Keratinocyte (primary cell): ENCODE data around the gene CCDC86. TPM values are rescaled to one million over a fixed set of nuclear protein-coding genes. Genes with fewer than 3 reads are reported as not detected.

ENCODE experiments used
- DNase-seq: peaks from one replicate; pipeline ENCODE4 v3.0.0-alpha.2; 2011; ENCODE audit warnings: low read depth, missing footprints, low spot score
- FAIRE-seq: peaks from 2 replicates; lab custom pipeline; 2011; peaks lifted over from hg19 to GRCh38; lab: Jason Lieb, UNC
- H2AFZ ChIP-seq: 2 replicates; pipeline ENCODE4 v1.6.0; 2012; ENCODE audit warnings: low read length, control low read depth, inconsistent platforms; ENCODE audit not compliant: control insufficient read depth
- H3K27ac ChIP-seq: 2 replicates; pipeline ENCODE4 v1.5.1; 2011; ENCODE audit warnings: low read length; ENCODE audit not compliant: control insufficient read depth, insufficient read depth
- H3K27me3 ChIP-seq: 3 replicates; pipeline ENCODE4 v1.6.0; 2011; ENCODE audit warnings: low read length; ENCODE audit not compliant: control insufficient read depth, insufficient read depth; ENCODE audit errors: extremely low read depth
- H3K36me3 ChIP-seq, 2 experiments: 2 replicates in 1 of 2; 3 replicates in 1 of 2; pipeline ENCODE4 v1.5.1; 2011; ENCODE audit warnings: low read length in 2 of 2, mild to moderate bottlenecking in 1 of 2; ENCODE audit not compliant: control insufficient read depth in 2 of 2, insufficient read depth in 2 of 2; ENCODE audit errors: extremely low read depth in 1 of 2
- H3K4me1 ChIP-seq: 3 replicates; pipeline ENCODE4 v1.5.1; 2011; ENCODE audit warnings: low read length; ENCODE audit not compliant: control insufficient read depth, insufficient read depth; ENCODE audit errors: extremely low read depth
- H3K4me2 ChIP-seq: 3 replicates; pipeline ENCODE4 v1.6.0; 2011; ENCODE audit warnings: low read depth, low read length; ENCODE audit not compliant: control insufficient read depth, insufficient read depth; ENCODE audit errors: extremely low read depth
- H3K4me3 ChIP-seq, 3 experiments: fragments of 200-600 bp in 1 of 3; sonication (generic) in 1 of 3; 2 replicates in 2 of 3; 3 replicates in 1 of 3; pipeline ENCODE4 v1.5.1; 2011 to 2016; ENCODE audit warnings: low read length in 3 of 3, mild to moderate bottlenecking in 3 of 3, control low read depth in 2 of 3, inconsistent platforms in 1 of 3, low read depth in 1 of 3, mixed read lengths in 1 of 3, mixed run types in 1 of 3, moderate library complexity in 1 of 3; ENCODE audit not compliant: control insufficient read depth in 2 of 3, insufficient read depth in 2 of 3; ENCODE audit errors: extremely low read depth in 1 of 3
- H3K79me2 ChIP-seq: 2 replicates; pipeline ENCODE4 v1.6.0; 2012; ENCODE audit warnings: low read length; ENCODE audit not compliant: control insufficient read depth, insufficient read depth
- H3K9ac ChIP-seq: 3 replicates; pipeline ENCODE4 v1.6.0; 2011; ENCODE audit warnings: low read length; ENCODE audit not compliant: control insufficient read depth, insufficient read depth; ENCODE audit errors: extremely low read depth
- H3K9me1 ChIP-seq: 3 replicates; pipeline ENCODE4 v1.6.0; 2011; ENCODE audit warnings: low read length; ENCODE audit not compliant: control insufficient read depth, insufficient read depth; ENCODE audit errors: extremely low read depth
- H3K9me3 ChIP-seq: 2 replicates; pipeline ENCODE4 v1.5.1; 2012; ENCODE audit warnings: low read depth, low read length; ENCODE audit not compliant: control insufficient read depth
- H4K20me1 ChIP-seq: 3 replicates; pipeline ENCODE4 v1.6.0; 2011; ENCODE audit warnings: low read length; ENCODE audit not compliant: control insufficient read depth, insufficient read depth; ENCODE audit errors: extremely low read depth
- EZH2 ChIP-seq: IDR thresholded peaks from one replicate; pipeline ENCODE4 v1.6.1; 2012; ENCODE audit warnings: inconsistent platforms, mild to moderate bottlenecking, low read length, moderate library complexity
- dilution Hi-C: fragments of 300-500 bp; cut with MboI; formaldehyde crosslinking; loops from one replicate; pipeline ENCODE4 v1.7.0; 2020; ENCODE audit warnings: low sequenced_read_pairs; ENCODE audit not compliant: extremely low pct_ligation_motif_present
- polyA plus RNA-seq, 5 experiments: library from polyadenylated mRNA; depleted of rRNA in 3 of 5; stranded (reverse) in 3 of 5; stranded (forward) in 1 of 5; unstranded in 1 of 5; fragments of >200 nt; gene quantifications; 1 replicate in 1 of 5; 2 replicates in 3 of 5; 3 replicates in 1 of 5; pipeline versions ENCODE4 v1.2.1 to v1.2.3, GENCODE V29; 2011 to 2012; ENCODE audit warnings: missing spikeins in 2 of 5, low read depth in 1 of 5, low replicate concordance in 1 of 5
- TF ChIP-seq, protein P1 (sequence below), 3 experiments: IDR thresholded peaks in 1 of 3; conservative IDR thresholded peaks in 1 of 3; optimal IDR thresholded peaks in 1 of 3; 2 replicates in 2 of 3; 3 replicates in 1 of 3; pipeline versions ENCODE3 to v1.5.1; 2011; ENCODE audit warnings: low read length in 3 of 3, mild to moderate bottlenecking in 3 of 3, moderate library complexity in 2 of 3, control low read depth in 1 of 3, inconsistent platforms in 1 of 3; ENCODE audit not compliant: insufficient read depth in 2 of 3; ENCODE audit errors: extremely low read depth in 1 of 3

CCDC86 gene
- polyA plus RNA-seq, 1 donor (not counting 4 experiments of a cell fraction or from before 2014, with no cell fraction given), result 29.3 TPM

DNA sequence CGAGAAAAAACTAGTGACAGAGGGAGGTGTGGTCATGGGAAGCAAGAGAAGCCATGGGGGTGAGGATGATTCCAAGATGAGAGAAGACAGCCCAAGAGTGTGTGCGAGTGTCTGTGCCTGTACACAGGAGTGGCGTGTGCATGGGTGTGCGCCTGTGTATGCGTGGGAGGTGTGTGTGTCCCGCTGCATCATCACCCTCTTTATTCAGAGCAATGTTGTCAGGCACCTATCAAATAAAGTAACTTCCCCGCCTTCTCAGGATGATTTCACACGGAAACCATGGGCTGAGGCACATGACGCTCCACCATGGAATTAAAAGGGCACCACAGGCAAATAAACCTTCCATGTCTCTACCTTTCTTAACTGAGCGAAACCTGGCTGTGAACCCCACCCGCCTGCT is 32.2 kb upstream of the CCDC86 start:
- TF ChIP-seq EZH2, result no peak
- TF ChIP-seq, protein P1, sequence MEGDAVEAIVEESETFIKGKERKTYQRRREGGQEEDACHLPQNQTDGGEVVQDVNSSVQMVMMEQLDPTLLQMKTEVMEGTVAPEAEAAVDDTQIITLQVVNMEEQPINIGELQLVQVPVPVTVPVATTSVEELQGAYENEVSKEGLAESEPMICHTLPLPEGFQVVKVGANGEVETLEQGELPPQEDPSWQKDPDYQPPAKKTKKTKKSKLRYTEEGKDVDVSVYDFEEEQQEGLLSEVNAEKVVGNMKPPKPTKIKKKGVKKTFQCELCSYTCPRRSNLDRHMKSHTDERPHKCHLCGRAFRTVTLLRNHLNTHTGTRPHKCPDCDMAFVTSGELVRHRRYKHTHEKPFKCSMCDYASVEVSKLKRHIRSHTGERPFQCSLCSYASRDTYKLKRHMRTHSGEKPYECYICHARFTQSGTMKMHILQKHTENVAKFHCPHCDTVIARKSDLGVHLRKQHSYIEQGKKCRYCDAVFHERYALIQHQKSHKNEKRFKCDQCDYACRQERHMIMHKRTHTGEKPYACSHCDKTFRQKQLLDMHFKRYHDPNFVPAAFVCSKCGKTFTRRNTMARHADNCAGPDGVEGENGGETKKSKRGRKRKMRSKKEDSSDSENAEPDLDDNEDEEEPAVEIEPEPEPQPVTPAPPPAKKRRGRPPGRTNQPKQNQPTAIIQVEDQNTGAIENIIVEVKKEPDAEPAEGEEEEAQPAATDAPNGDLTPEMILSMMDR (optimal IDR thresholded peaks at IDR 0.05 in 1 of 3, IDR thresholded peaks at IDR 0.05 in 1 of 3, conservative IDR thresholded peaks at IDR 0.05 in 1 of 3; ENCODE audit: extremely low read depth in 1 of 3, insufficient read depth in 2 of 3, low read length in 3 of 3), result no peak
- Histone ChIP-seq H3K9me1 (no peaks in the 10 kb centered on the region), H3K4me2 (no peak overlapping the region), H2AFZ (no peak overlapping the region), H3K9ac (no peak overlapping the region), H3K4me3 (no peak overlapping the region), H3K4me1 (no peaks in the 10 kb centered on the region), H3K79me2 (no peaks in the 10 kb centered on the region), H3K27me3 (no peaks in the 10 kb centered on the region), H3K9me3 (no peaks in the 10 kb centered on the region), H3K27ac (no peak overlapping the region), H3K36me3 (no peaks in the 10 kb centered on the region), H4K20me1 (no peaks in the 10 kb centered on the region)
- FAIRE-seq, result no peak
- dilution Hi-C loops, result no loop called here
- no peak for DNase-seq

DNA sequence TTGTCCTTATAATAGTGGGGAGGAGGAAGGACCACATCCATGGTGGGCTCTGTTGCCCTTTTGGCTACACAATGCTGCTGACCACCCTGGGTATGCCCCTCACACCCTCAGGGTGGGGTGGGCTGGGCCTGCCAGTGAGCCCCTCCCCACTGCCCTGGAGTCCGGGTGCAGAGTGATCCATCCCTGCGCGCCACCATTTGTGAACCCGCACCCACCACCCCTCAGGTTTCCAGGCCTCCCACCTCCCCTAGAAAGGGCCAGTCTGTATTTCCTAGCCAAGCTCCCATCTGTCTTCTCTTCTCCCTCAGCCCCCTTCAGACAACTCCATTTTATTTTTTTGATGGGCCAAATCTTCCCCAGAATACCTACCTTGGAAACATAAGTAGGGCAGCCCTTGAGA is 31.8 kb upstream of the CCDC86 start:
- no peak overlapping the region for H3K27ac ChIP-seq
- no peak for FAIRE-seq
- no peak overlapping the region for H3K4me3 ChIP-seq
- dilution Hi-C loops, result no loop called here
- TF ChIP-seq, protein P1 (optimal IDR thresholded peaks at IDR 0.05 in 1 of 3, IDR thresholded peaks at IDR 0.05 in 1 of 3, conservative IDR thresholded peaks at IDR 0.05 in 1 of 3; ENCODE audit: extremely low read depth in 1 of 3, insufficient read depth in 2 of 3, low read length in 3 of 3), result no peak
- no peak for TF ChIP-seq EZH2
- H3K27me3 ChIP-seq, result no peaks in the 10 kb centered on the region
- H3K36me3 ChIP-seq, result no peaks in the 10 kb centered on the region
- no peak for DNase-seq
- H3K4me1 ChIP-seq, result no peaks in the 10 kb centered on the region
- no peaks in the 10 kb centered on the region for H3K9me1 ChIP-seq
- no peak overlapping the region for H2AFZ ChIP-seq
- no peaks in the 10 kb centered on the region for H3K79me2 ChIP-seq
- H3K9me3 ChIP-seq, result no peaks in the 10 kb centered on the region
- no peaks in the 10 kb centered on the region for H4K20me1 ChIP-seq
- H3K9ac ChIP-seq, result no peak overlapping the region
- no peak overlapping the region for H3K4me2 ChIP-seq
